Esophagus squamous epithelium (tissue), 4 donors: ENCODE results near the gene FDXR.

Experiments used
- CTCF ChIP-seq, 6 experiments: fragments of 450-650 bp in 4 of 6; fragments of 200-600 bp in 2 of 6; sonication (generic) in 2 of 6; IDR thresholded peaks; one replicate each; pipeline ENCODE4 v1.5.1; 2016 to 2019; ENCODE audit warnings: antibody characterized with exemption in 6 of 6, mild to moderate bottlenecking in 4 of 6, moderate library complexity in 4 of 6
- POLR2A ChIP-seq, 4 donors: fragments of 450-650 bp; IDR thresholded peaks; one replicate each; pipeline ENCODE4 v1.6.1; 2017; ENCODE audit warnings: antibody characterized with exemption in 4 of 4, mild to moderate bottlenecking in 4 of 4, moderate library complexity in 3 of 4

- no peak for TF ChIP-seq POLR2A (IDR thresholded peaks at IDR 0.05)
- TF ChIP-seq CTCF (IDR thresholded peaks at IDR 0.05): no peak
These were observed 6.5 kb upstream of the FDXR start for GRCh38 chr17:74879308-74879707.
